ENCODE measurements around the gene ELOVL5.

DNA sequence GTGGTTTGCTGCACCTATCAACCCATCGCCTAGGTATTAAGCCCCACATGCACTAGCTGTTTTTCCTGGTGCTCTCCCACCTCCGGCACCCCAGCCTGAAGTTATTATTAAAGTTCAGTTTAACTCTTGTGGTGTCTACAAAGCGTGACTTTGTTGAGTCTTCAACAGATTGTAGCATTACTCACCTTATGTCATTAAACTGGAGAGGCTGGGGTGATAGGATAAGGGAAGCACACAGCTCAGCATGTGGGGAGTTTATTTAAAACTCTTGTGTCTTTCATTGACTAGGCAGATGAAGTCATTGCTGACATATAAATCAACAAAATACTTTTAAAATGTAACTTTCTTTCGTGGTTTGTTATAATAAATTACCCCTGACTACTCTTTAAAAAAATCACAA lies 115.4 kb downstream of the ELOVL5 start:
- TF ChIP-seq, protein P1, sequence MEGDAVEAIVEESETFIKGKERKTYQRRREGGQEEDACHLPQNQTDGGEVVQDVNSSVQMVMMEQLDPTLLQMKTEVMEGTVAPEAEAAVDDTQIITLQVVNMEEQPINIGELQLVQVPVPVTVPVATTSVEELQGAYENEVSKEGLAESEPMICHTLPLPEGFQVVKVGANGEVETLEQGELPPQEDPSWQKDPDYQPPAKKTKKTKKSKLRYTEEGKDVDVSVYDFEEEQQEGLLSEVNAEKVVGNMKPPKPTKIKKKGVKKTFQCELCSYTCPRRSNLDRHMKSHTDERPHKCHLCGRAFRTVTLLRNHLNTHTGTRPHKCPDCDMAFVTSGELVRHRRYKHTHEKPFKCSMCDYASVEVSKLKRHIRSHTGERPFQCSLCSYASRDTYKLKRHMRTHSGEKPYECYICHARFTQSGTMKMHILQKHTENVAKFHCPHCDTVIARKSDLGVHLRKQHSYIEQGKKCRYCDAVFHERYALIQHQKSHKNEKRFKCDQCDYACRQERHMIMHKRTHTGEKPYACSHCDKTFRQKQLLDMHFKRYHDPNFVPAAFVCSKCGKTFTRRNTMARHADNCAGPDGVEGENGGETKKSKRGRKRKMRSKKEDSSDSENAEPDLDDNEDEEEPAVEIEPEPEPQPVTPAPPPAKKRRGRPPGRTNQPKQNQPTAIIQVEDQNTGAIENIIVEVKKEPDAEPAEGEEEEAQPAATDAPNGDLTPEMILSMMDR (IDR thresholded peaks at IDR 0.05; ENCODE audit: low read depth, low read length), result no peak
- no peak for TF ChIP-seq POLR2A (IDR thresholded peaks at IDR 0.05; ENCODE audit: extremely low read depth, insufficient read length)

Measured in NB4 (cell line).